Activated gamma-delta T cell treated with anti-CD3 and anti-CD28 coated beads, Interleukin-2, amount 50 U/mL, for 16 hours (primary cell): Measurements from ENCODE around the gene EDEM3.
"Not testable (repeated sequence)": the region's sequence is repeated elsewhere in the genome, so short reads cannot be mapped to it uniquely, and the experiment has no call there.

Source experiments
- DNase-seq: peaks from one replicate; pipeline ENCODE4 v3.0.0-alpha.2; 2020; ENCODE audit warnings: low read depth

EDEM3 gene

GRCh38 chr1:184740344-184740743 is 14.3 kb downstream of the EDEM3 start:
- no peak for DNase-seq

DNA sequence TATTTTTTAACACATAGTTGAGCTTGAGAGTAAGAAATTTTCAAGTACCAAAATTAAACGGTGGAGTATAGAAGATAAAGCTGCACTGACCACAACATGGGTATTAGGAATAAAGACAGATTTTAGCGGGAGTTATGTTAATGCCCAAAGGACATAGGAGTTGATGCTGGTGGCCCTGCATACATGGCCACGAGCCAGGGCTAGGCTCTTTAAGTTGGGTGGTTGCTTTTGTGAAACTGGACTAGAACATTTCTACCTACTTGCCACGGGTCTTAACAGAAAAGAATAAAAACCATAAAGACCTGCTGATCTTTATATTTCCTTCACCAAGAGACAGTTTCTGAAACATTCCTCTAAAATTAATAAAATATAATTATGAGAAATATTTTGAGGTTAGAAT is 14.9 kb downstream of the EDEM3 start:
- no peak for DNase-seq

- DNase-seq, result no peak
Observed at GRCh38 chr1:184739070-184739469, 15.6 kb downstream of the EDEM3 start.

DNA sequence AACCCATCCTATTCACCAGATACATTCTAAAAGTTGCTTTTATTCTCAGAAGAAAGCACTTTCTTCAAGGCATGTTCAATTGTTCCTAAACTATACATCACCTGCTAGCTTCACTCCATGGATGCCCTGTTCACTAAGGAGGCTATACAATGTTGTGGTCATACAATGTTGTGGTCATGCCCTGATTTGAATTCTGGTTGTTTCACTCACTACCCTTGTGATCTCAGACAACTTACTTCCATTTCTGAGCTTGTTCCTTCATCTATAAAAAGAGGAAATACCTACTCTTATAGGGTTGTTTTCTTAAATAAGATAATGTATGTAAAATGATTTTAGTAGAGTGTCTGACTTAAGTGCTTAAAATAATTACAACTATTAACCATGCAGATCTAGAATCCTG is 19.7 kb downstream of the EDEM3 start:
- no peak for DNase-seq

- no peak for DNase-seq
Observed at GRCh38 chr1:184724843-184725242, 29.8 kb downstream of the EDEM3 start.

DNA sequence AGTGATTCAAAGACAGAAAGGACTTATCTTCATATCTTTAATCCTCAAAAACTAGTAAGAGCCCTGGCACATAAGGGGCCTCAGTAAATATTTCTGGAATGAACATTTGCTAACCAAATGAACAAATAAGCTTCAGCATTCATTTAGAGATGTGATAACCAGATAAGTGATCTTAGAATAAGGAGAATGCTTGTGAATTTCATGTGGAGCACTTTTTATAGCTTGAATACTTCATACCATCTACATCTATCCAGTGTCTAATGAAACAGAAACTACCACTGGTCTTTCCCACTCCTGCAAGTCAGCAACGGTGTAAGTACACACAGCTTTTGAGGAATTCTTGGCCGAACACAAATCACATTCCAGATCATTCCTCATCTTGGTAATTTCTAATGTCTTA is 38.5 kb downstream of the EDEM3 start:
- DNase-seq, result no peak

GRCh38 chr1:184709418-184709817 is 45.2 kb downstream of the EDEM3 start:
- no peak for DNase-seq

DNA sequence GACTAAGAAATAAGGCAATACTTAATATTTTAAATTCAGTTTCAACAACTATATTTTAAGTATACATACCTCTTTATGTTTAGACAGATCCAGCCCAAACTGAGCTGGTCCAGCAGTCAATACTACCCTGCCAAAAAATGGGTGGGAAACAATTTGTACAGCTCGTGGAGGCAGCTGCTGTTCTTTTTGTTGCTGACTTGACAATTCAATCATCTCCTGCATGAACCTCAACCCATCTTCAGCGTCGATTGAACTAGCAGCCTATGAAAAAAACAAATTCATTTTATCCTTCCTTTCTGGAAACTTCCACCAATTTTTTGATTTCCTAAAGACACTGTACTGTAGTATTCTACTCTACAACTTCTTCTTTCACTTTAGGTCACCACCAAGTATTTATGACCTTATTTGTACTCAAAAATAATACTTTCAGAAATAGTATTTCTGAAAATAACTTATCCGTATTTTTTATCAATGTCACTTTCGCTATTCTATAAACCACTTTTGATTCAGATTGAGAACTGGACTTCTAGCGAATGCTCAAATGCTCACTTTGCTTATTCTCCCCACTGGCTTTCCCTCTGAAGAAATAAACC is 46.5 kb downstream of the EDEM3 start:
- DNase-seq, result no peak

DNA sequence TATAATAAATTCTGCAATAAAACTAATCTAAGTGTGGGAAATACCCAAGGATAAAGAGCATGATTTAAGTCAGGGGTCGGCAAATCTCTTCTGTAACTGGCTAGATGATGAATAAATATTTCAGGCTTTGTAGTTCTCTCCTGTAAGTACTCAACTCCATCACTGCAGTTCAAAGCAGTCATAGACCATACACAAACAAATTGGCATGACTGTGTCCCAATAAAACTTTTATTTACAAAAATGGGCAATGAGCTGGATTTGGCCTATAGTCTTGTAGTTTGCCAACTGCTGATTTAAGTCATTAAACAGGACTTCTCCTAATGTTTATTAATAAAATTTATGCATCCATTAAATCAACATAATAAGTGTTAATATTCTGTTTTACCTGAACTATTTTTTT is 49.4 kb downstream of the EDEM3 start:
- DNase-seq, result no peak

DNA sequence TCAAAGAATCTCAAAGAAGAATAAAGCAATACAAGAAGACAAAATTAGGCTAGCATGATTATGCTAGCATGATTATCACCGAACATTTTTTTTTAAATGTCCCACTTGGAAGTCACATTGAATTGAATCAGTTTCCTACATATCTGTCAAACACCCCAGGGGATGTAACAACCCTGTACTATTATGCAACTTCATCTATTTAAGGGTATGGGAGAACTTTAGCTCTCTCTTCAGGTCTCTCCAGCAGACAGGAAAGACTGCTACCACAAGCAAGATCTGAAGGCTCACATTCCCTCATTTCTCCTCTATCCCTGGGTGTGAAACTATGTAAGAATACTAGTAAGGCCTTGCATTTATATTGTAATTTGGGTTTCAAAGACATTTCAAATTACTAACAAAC is 52.8 kb downstream of the EDEM3 start:
- no peak for DNase-seq

GRCh38 chr1:184698969-184699368 is 55.7 kb downstream of the EDEM3 start:
- DNase-seq, result no peak

- DNase-seq, result no peak
Observed at GRCh38 chr1:184698016-184698415, 56.6 kb downstream of the EDEM3 start.

DNA sequence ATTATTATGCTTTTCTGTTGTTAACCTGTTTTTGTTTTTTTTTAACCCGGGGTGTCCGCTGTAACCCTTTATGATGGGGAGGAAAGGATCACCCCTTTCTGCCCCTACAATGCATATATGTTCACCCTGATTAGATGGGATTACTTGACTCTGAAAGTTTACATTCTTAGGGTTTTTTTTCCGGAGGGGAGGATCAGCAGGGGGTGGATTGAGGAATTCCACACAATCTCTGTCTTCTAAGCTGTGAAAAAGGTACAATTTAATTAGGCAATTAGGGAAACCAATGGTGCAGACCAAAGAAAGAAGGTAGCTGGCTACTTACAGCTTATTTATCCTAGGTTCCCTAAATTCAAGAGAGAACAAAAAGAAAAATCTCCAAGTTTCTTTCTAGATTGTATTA is 58.3 kb downstream of the EDEM3 start:
- DNase-seq, result no peak

GRCh38 chr1:184695023-184695422 is 59.6 kb downstream of the EDEM3 start:
- no peak for DNase-seq

- no peak for DNase-seq
Observed at GRCh38 chr1:184693011-184693410, 61.6 kb downstream of the EDEM3 start.

DNA sequence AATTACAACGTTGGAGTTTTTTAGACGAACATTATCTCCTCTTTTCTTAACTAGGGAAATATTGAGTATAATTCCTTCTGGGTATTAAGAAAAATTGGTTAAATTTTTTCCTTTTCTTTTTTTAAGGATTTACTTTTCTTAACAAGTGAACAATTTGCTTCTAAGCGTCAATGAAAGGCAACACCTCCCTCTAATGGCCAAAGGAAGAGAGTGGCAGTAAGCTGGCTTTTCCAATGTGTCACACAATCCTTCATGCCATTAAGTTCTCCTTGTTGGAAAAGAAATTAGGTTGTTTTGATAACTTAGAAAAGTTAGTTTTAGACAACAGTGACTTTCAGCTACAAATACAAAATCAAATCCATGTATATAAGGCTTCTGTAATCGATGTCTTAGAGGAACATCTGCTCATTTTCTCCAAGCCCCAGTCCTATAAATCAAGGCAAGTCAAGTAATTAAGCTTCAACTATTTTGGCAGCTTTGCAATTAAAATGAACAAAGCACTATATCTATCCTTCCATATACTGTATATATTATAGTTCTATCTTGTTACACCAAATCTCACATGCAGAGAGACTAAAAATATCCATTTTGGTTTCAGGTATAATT is 62.8 kb downstream of the EDEM3 start:
- DNase-seq, result no peak

- DNase-seq, result no peak
Observed at GRCh38 chr1:184686540-184686939, 68.1 kb downstream of the EDEM3 start.

- no peak for DNase-seq
Observed at GRCh38 chr1:184685116-184685515, 69.5 kb downstream of the EDEM3 start.

DNA sequence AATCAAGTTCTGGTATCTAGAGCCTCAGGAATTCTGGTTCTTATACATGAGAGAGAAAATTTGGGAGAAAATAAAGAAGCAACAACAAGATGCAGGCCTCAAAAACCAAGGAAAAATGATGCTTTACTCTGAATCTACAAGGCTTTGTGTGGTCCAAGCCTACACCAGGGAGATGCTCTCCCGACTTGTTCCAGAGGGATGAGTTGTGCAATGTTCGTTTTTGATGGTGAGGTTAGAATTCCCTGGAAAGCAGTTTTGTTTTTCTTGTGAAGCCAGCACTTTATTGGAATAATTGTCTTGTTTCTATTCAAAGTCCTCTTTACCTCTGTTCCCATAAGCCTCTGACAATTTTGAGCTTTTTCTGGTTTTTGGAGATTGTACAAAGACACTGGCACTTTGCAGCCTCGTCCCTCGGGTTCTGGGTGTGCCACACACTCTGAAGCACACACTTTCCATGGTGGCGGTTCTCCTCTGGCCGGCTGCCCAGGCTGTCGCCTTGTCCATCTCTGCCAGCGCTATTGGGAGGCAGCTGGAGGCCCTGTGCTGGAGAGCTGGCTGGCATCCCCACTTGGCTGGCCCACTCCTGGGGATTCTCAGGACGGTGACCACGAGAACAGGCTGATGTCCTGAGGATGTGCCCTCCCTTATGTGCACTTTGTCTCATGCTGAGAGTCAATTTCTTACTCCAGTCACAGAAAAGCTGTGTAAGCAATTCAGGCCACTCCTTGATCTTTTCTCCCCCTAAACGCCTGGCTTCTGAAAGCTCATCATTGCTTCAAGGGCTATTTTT is 70.2 kb downstream of the EDEM3 start:
- no peak for DNase-seq

- DNase-seq, result no peak
Observed at GRCh38 chr1:184682956-184683355, 71.7 kb downstream of the EDEM3 start.

- DNase-seq, result not testable (repeated sequence)
Observed at GRCh38 chr1:184680611-184681225, 73.9 kb downstream of the EDEM3 start.

GRCh38 chr1:184679472-184679871 is 75.2 kb downstream of the EDEM3 start:
- DNase-seq, result not testable (repeated sequence)

DNA sequence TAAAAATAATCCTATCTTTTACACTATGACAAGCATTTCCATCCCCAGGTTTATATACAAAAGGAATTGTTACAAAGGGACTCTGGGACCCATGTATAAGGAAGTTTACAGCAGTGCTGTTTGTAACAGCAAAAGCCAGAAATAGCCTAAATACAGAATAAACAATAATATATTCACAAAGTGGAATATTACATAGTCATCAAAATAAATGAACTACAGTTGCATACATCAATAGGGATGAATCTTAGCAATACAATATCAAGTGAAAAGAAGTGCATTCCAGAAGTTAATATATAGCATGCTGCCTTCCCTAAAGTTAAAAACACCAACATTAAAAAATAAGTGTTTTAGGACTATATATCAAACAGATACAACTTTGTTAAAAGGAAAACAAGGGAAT is 77.3 kb downstream of the EDEM3 start:
- DNase-seq, result no peak
